ENCODE data around the gene KCNIP2. TPM values are rescaled to one million over a fixed set of nuclear protein-coding genes. Genes with fewer than 3 reads are reported as not detected.

The KCNIP2 gene
- total RNA-seq, 4 donors from 2014 or later = 0.32 to 1.7 (median 0.54) TPM

DNA sequence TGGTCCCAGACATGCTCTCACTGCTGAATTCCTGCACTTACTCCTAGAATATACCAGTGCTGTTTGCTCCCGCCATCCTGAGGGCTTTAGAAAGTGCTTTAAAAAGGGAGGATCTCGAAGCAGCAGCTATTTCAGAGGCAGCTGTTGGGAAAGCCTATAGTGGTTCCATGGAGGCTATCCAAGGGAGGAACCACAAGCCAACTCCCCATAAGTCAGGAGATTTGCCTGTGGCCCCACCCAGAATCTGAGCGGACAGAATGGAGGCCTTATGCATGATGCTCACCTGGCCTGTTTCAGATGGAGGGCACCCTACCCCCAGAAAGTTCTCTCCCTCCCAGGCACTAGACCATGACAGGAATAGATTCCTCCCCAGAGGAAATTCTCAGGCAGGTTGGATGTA, 2.3 kb upstream of the KCNIP2 start:
- Histone ChIP-seq H3K4me3 (no peak overlapping the region), H3K36me3 (peaks cover 14 to 49% (median 32%) of the 10 kb centered on the region in 4 donors), H3K27ac (replicated peaks in 1 of 4) (no peak overlapping the region), H3K9me3 (no peaks in the 10 kb centered on the region), H3K4me1 (peaks cover 29 to 35% (median 30%) of the 10 kb centered on the region in 4 donors), H3K27me3 (peaks cover 0 to 9% (median 0%) of the 10 kb centered on the region in 4 donors)
- intact Hi-C loops (cut with DNase I) = no loop called here
- no peak for DNase-seq (ENCODE audit: extremely low spot score)
- WGBS = 93% methylated on average over 3 of the region's 3 CpGs
- TF ChIP-seq EP300 (IDR thresholded peaks at IDR 0.05) = no peak
- TF ChIP-seq, protein P1, sequence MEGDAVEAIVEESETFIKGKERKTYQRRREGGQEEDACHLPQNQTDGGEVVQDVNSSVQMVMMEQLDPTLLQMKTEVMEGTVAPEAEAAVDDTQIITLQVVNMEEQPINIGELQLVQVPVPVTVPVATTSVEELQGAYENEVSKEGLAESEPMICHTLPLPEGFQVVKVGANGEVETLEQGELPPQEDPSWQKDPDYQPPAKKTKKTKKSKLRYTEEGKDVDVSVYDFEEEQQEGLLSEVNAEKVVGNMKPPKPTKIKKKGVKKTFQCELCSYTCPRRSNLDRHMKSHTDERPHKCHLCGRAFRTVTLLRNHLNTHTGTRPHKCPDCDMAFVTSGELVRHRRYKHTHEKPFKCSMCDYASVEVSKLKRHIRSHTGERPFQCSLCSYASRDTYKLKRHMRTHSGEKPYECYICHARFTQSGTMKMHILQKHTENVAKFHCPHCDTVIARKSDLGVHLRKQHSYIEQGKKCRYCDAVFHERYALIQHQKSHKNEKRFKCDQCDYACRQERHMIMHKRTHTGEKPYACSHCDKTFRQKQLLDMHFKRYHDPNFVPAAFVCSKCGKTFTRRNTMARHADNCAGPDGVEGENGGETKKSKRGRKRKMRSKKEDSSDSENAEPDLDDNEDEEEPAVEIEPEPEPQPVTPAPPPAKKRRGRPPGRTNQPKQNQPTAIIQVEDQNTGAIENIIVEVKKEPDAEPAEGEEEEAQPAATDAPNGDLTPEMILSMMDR (IDR thresholded peaks at IDR 0.05) = no peak
- no peak for TF ChIP-seq POLR2A (IDR thresholded peaks at IDR 0.05; ENCODE audit: low read depth)
- TF ChIP-seq POLR2AphosphoS5 (IDR thresholded peaks at IDR 0.05) = no peak

DNA sequence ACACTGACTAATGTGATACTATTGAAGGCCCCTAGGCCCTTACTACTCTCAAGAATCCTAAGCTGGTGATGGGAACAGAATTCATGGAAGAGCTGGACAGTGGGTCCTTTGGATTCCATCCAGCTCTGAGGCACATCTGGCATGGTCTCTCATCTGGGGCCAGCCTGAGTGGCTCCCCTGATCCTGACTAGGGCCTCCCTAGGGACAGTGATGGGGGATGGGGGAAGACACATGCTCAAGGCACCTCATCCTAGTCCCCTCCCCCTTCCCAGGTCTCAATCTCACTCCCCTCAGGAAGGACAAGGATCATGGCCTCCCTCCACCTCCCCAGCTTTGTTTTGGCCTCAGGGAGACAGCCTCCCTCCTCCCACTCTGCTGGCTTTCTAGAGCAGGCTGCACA, 1.8 kb downstream of the KCNIP2 start:
- intact Hi-C loops (cut with DNase I) = loop anchor here (2.0 kb wide), 1 partner anchor 169 kb away; no protein-coding TSS in a partner anchor
- DNase-seq (ENCODE audit: extremely low spot score) = no peak
- no peak overlapping the region for H3K27ac ChIP-seq (replicated peaks in 1 of 4)

DNA sequence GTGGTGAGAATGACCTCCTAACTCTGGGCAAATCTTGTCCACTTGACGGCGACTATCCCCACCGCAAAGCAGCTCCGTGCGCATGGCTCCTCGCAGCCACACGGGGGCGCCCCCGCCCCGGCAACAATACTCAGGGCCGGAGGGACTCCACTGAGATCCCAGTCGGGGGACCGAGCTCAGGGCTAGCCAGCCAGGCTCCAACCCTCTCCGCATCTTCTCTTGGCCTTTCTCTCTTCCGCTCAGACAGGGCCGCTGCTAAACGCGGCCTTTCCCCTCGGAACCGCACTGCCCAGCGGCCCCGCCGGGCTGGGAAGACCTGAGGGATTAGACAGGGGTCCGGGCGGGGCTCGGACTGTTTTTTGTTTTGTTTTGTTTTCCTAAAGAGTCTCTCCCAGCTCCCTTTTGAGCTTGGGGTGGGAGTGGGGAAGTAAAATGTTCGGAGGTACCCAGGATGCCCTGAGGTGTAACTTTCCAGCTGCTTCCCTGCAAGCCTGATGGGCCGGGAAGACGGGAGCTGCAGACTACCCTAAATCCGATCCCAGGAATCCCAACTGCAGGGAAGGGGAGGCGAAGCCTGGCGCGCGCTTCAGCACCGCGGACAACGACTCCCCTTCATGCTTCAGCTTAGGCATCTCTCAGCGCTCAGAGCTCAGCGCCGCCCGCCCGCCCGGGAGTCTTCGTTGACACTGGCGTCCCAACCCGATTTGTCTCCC, 2.7 kb downstream of the KCNIP2 start:
- TF ChIP-seq EP300 (IDR thresholded peaks at IDR 0.05) (no peak), POLR2A (IDR thresholded peaks at IDR 0.05; ENCODE audit: low read depth) (no peak), POLR2AphosphoS5 (IDR thresholded peaks at IDR 0.05) (peak in 1 of 2 donors; percentile 28)
- TF ChIP-seq, protein P1 (IDR thresholded peaks at IDR 0.05) = peak; percentile 73 to 89 (median 76)
- WGBS = under 1% methylated on average over 32 of the region's 46 CpGs
- H3K27me3 ChIP-seq = peaks cover 0 to 8% (median 0%) of the 10 kb centered on the region in 4 donors
- intact Hi-C loops (cut with DNase I) = loop anchor here (2.0 kb wide), 1 partner anchor 170 kb away; no protein-coding TSS in a partner anchor
- H3K9me3 ChIP-seq = no peaks in the 10 kb centered on the region
- DNase-seq (ENCODE audit: extremely low spot score) = no peak
- H3K27ac ChIP-seq (replicated peaks in 1 of 4) = no peak overlapping the region
- peaks cover 0 to 10% (median 4%) of the 10 kb centered on the region in 4 donors for H3K36me3 ChIP-seq
- peaks cover 28 to 57% (median 42%) of the 10 kb centered on the region in 4 donors for H3K4me1 ChIP-seq
- H3K4me3 ChIP-seq = peak overlapping the region; percentile 41 to 46 (median 42)

More for the DNA sequence above, 1.8 kb downstream of the KCNIP2 start:
- H3K4me3 ChIP-seq = no peak overlapping the region
- H3K36me3 ChIP-seq = peaks cover 5 to 20% (median 11%) of the 10 kb centered on the region in 4 donors
- peaks cover 0 to 9% (median 0%) of the 10 kb centered on the region in 4 donors for H3K27me3 ChIP-seq
- no peak for TF ChIP-seq POLR2A (IDR thresholded peaks at IDR 0.05; ENCODE audit: low read depth)
- TF ChIP-seq, protein P1 (IDR thresholded peaks at IDR 0.05) = no peak
- no peak for TF ChIP-seq EP300 (IDR thresholded peaks at IDR 0.05)
- TF ChIP-seq POLR2AphosphoS5 (IDR thresholded peaks at IDR 0.05) = no peak
- peaks cover 33 to 48% (median 42%) of the 10 kb centered on the region in 4 donors for H3K4me1 ChIP-seq
- no peaks in the 10 kb centered on the region for H3K9me3 ChIP-seq

DNA sequence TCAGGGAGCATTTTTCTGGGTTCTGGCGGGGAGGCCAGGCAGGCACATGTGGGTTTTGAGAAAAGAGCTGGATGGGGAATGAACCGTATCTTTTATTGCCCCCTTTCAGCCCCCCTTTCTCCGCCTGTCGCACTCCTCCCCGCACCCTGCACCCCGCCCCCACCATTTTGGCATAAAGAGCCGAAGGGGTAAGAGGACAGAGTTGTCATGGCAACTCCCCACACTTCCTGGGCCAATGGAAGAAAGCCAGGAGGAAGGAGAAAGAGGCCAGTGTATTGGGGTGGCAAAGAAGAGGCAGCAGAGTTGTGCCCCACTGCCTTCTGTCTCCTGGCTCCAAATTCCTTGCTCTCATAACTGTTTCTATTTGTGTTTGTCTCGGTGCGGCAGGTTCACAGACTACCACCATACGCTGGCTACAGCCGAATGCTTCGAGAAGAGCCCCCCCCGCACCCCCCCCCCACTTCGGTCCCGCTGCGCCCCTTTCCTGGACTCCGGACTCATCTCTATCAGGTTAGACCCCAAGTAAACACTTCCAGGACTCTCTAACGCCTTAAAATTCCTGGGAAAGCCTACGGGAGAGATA, 3.4 kb downstream of the KCNIP2 start:
- peaks cover 0 to 4% (median 2%) of the 10 kb centered on the region in 4 donors for H3K36me3 ChIP-seq
- DNase-seq (ENCODE audit: extremely low spot score) = no peak
- intact Hi-C loops (cut with DNase I) = loop anchor here (2.0 kb wide), 1 partner anchor 171 kb away; no protein-coding TSS in a partner anchor
- peaks cover 29 to 58% (median 42%) of the 10 kb centered on the region in 4 donors for H3K4me1 ChIP-seq
- H3K9me3 ChIP-seq = no peaks in the 10 kb centered on the region
- WGBS = 5% methylated on average over 18 of the region's 19 CpGs
- TF ChIP-seq EP300 (IDR thresholded peaks at IDR 0.05) = no peak
- TF ChIP-seq POLR2A (IDR thresholded peaks at IDR 0.05; ENCODE audit: low read depth) = no peak
- no peak for TF ChIP-seq POLR2AphosphoS5 (IDR thresholded peaks at IDR 0.05)
- TF ChIP-seq, protein P1 (IDR thresholded peaks at IDR 0.05) = no peak
- H3K27ac ChIP-seq (replicated peaks in 1 of 4) = no peak overlapping the region
- H3K4me3 ChIP-seq = peak overlapping the region; percentile 41 to 46 (median 42)
- H3K27me3 ChIP-seq = peaks cover 0 to 5% (median 0%) of the 10 kb centered on the region in 4 donors

All from esophagus muscularis mucosa (tissue), 4 donors.